GM18868 (cell line): ENCODE data around the gene ARHGAP26.
A peak's percentile ranks its signal among the peaks of the same experiment; 100 is the strongest.

ENCODE experiments used
- ATAC-seq: cut with Tn5 transposase; IDR thresholded peaks from one replicate; pipeline ENCODE4 v1.9.1; 2021; ENCODE audit warnings: mild to moderate bottlenecking, moderate library complexity; ENCODE audit not compliant: unreplicated experiment

Gene ARHGAP26

DNA sequence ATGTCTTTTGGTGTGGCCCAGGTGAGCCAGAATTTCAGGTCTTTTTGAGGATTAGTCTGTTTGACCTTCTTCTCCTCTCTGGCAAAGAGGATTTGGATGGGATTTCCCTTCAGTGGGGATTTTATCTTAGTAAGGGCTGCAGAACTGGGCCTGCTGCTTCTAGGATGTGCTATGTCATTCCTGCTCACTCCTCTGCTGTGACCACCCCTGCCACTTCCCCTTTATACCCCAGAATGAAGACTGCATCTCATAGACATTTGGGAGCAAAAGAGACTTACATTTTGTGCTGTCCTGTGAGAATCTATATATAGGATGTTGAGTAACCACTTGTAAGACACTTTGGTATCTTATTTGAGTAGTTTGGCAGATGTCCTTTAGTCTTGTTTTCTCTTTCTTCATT is 76.2 kb downstream of the ARHGAP26 start:
- no peak for ATAC-seq

DNA sequence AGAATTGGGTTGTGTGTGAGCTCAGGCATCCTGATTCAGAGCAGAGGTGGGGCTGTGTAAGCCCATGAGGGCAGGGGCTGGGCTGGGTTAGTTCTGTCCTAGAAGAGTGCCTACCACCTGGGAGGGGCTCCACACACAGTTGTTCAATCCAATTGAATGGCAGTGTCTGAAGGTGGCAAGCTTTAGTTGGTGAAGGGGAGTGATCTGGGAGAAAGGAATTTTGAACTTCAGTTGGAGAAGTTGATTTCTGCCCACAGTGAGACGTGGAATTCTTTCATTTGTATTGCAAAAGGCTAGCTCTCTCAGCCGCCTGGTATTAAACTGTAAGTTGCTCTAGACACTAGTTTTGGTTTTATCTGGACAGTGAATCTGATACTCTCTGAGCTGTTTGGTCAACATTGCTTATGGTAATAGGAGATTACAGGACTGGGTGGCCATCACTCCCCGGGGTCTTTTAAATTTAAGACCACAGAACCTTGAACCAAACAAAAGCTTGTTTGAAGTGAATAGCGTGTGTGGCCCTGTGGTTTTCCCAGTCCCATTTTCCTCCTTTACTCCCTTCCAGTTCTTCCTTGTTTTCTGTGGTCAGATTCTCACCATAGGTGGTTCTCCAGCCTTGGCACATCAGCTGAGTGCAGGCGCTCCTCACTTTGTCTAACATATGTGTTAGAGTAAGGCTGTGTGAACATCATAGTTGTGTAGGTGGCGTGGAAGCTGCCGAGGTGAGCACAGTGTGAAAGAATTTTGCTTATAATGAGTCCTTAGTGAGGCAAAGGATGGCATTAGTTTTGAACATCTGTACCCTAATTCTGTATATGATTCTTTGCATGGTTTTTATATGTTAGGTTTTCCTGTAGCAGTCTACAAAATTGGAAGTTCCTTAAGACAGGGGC is 78.0 kb downstream of the ARHGAP26 start:
- no peak for ATAC-seq

DNA sequence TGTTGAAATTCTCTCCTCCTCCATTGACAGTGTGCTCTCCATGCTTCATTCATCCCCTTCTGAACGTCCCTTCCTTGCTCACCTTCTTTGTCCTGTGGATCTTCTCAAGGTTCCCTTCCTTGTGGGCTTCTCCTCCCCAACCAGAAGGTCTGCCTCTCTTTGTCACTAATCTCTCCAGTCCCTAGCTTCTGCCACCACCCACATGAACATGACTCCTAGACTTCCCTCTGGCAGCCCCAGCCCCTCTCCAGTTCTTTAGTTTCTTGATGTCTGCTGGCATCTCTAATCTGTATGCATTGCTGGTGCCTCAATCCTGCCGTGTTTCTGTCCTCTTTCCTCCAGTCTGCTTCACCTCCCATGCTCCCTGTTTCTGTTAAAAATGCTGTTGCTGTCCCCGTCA is 79.3 kb downstream of the ARHGAP26 start:
- ATAC-seq: no peak

DNA sequence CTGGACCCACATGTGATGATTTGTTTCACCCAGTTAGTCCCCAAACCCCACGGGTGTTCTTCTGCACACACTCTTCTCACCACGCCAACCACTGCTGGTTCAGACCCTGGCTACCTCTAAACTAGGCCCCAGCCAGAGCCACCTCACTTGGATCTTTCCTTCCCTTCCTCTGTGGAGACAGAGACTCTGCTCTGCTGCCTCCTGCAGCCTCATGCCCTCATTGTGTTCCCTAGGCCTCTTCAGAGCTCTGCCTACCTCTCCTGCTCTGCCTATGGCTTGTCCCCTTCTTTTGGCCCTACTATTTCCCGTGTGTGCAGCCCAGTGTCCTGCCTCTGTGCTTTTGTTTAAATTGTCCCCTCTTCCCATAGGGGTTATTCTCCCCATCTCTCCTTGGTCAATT is 79.7 kb downstream of the ARHGAP26 start:
- ATAC-seq: no peak

DNA sequence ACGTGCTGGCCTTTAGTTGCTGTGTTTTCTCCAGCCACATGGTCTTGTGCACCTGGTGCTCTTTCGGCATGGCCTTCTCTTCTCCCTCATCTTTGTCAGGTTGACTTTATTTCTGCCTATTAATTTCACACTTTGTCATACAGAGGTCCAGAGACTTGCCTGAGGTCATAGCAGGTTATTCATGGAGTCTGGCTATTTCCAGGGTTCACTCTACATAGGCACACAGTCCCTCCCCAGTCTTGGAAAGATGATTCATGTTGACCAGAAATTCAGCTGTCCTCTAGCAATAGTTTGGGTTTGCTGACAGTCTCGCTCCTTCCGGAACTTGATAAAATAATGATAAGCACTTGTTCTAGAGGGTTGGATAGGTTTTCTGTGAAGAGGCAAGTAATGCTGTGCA is 81.6 kb downstream of the ARHGAP26 start:
- ATAC-seq: no peak

DNA sequence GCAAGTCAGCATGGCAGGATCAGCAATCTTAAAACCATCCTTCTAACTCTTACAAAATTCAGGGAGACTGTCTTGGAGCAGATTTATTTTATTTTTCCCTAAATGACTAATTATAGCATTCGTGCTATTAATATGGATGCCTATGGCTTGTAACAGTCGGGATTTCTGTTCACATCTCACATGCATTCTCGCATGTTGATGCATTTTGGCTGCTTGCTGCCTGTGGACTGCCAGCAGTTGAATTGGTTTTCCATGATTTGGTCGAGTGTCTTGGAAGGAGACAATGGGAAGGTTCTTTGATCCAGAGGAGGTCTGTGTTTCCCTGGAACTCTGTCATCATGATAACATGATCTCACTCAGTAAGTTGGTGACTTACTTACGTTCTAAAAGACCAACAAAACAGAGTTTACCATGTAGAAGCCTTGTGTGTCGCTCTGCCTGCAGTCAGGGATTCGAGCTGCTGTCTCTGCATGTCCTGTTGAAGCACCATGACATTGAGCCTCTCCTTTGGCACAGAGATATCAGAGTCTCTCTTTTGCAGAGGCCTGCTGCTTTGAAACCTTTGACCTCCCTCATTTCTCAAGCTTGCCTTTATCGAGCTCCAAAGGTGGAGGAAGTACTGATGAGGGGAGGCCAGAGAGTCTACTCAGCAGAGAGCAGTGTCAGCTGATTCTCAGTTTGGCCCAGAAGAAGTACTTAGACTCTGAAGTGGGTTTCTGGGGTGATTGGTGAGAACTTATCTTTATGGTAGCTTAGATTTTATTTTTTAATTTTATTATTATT is 82.4 kb downstream of the ARHGAP26 start:
- no peak for ATAC-seq

DNA sequence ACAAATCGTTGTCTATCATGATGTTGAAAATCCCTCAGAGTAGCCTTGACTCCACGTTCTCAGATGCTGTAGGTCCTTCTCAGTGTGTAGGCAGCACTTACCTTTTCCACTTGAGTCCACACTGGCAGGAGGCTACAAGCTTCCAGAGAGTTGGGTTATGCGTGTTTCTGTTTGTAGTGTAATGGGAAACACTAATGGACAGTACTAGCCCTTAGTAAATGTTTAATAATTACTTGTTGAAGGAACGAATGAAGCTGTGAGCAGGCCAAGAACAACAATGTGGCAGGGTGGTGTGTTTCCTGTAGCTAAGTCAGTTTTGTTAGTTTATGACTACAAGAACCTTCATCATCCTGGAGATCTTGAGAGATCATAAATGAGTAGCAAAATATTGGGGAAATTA is 83.5 kb downstream of the ARHGAP26 start:
- ATAC-seq: no peak

DNA sequence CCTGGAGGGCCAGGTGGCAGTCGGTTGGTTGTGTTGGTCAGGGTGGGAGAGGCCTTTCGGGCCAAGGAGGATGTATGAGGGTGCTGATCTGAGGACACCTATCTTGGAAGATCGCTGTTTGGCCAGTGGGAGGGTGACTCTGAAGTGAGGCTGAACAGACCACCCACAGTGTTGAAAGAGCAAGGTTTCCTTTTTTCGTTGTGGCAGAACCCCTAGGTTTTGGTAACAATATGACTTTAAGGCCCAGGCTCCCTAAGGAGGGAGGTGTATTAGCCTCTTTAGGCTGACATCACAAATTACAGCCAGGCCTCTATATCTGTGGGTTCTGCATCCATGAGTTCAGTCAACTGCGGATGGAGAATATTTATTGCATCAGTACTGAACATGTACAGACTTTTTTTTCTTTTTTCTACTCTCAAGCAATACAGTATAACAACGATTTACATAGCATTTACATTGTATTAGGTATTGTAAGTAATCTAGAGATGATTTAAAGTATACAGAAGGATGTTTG is 86.1 kb downstream of the ARHGAP26 start:
- ATAC-seq: no peak

DNA sequence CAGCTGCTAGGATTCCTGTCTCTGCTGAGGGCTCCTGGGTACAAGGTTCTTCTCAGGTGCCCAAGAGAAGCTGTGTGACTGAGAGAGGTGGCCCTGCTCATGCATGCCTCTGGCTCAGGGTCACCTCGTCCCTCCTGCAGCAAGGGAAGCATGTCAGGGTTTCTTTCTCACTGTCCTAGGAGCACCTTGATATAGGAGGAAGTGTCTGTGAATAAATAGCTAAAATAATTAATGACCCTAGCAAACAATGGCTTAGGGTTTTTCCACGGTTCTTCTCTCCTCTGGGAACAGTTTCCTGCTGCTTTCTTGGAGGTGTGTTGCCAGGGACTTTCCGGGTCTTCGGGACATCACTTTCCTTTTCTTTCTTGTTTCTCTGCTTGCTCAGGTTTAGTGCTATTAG is 87.2 kb downstream of the ARHGAP26 start:
- no peak for ATAC-seq

DNA sequence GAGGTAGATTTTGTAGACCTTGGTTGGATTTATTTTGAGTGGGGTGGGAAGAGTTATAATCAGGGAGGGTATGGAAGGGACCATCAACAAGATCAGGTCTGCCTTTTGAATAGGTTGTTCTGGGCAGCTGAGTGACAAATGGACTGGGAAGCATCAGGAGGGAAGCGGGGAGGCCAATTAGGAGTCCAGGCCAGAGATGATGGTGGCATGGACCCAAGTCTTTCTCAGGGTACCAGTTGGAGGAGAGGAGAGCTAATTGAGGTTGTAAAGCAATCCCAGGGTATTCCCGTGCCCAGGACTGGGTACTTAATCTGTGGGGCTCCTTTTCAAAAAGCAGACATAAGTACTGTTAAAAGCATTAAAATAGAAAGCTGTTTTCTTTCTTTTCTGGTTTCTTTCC is 88.9 kb downstream of the ARHGAP26 start:
- ATAC-seq: no peak

DNA sequence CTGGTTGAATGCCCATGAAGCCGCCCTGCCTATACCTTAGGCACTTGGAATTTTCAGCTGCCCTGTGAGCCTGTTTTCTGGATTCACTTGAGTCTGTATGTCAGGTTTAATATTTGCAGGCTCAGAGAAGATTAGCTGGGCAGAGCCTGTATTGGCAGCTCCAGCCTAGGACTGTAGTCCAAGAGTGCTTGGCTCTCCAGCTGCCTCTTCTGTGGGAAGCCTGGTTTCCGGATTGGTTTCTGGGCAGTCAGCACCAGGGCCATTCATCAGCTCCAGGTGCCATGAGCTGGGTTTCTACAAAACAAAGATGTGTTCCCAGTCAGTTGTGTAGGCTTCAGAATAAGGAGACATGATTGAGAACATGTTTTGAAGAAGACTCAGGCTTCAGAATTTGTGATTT is 90.1 kb downstream of the ARHGAP26 start:
- ATAC-seq: no peak

DNA sequence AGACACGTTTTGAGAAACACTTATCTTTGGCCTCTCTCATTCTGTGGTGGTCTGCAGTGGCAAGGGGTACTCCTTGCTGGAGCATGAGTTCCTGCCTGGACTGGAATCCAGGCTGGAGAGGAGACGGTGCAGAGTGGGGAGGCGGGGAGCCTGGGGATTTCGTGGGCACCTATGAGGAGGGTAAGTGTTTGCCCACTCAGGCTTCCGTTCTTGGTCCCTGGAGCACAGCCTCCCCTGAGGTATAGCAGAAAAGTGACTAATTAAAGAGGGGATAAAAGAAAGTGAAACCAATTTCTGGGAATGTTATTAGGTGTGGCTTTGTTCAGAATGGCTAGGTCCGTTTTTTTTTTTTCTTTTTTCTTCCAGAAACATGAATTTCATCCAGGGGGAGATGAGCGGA is 90.8 kb downstream of the ARHGAP26 start:
- ATAC-seq: no peak

DNA sequence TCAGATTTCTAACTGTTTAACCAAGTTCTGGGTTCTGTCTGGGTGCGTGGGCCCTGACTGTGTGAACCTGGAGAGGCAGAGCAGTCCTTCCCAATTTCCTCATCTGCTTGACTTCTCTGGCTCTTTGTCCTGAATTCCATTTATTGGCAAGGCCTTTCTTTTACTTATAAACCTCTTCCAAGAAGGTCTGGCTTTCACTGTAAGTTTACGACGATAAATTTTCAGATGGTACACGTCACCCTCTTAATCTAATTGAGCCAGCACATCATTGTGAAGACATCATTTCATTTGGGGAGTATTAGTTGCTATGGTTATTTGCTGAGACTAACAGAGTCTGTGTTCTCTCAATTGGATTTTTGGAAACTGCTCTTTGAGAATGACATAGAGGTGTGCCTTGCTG is 92.4 kb downstream of the ARHGAP26 start:
- ATAC-seq: no peak

DNA sequence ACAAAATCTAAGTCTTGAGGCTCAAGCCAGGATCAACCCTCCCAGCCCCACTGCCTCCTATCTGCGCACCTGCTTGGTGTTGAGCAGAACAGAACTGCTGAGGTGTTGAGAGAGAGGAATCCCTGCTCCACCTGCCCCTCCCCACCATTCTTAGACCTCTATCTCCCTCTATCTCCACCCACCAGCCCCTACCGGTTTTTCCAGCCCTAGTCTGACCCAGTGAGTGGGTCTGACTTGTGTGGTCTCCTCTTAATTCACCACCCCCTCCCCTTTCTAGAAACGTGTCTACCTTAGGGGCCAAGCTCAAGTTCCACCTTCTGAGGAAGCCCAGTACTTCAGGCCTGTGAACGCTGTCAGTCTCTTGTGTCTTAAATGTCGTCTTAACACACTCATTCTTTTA is 93.7 kb downstream of the ARHGAP26 start:
- no peak for ATAC-seq

DNA sequence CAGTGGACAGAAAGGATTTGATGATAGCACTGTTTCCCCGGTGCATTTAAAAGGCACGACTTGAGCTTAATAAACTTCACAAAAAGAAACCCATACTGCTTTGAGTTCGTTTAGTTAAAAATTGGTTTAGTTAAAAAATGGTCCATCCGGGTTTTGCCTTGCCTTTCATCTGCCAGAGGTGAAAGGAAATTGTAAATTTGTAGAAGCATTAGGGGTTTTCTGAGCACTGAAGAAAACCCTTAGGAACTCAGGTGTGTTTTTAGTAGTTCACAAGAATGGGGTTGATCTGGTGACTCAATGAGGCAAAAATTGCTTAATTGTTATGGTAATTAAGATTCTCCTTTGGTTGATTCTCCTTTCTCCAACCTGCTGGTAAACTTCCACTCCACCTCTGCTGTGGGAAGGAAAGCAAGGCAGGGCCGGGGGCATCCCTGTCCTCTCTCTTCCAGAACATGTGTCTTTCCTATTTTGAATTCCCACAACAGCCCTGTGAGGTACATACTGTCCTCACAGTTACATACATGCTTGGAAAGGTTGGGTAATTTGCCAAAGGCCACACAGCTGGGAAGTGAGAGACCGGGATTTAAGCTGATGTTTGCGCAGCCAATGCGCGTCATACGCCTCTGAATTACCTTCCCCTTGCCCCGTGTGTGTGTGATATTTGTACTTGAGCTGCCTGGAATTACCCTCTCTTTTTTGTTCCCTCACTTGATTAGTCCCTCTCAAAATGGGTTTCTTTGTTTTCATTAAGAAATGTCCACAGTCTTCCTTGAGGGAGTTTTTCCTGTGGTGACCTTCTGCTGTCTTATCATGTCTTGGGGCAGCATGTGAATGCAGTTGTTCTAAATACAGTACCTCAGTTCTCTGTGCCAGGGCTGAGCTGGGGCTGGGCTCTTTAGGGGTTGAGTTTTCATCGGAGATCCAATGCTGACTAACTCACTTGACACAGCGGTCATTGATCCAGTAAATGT is 94.4 kb downstream of the ARHGAP26 start:
- no peak for ATAC-seq

DNA sequence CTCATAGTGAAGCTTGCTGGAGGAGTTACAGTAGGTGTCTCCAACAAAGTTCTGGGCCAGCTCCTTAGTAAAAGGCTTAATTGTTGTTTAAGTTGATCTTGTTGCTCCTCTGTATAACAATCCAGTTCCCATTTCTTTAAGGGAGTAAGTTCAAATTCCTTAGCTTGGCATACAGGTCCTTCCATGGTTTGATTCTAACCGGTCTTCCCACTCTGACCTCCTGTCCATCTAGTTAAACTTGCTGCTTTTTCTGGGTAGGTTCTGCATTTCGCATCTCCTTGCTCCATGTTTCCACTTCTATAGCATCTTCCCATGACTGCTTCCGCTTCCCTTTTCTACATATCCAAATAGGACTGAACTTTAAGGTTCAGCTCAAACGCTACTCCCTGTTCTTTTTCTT is 95.5 kb downstream of the ARHGAP26 start:
- ATAC-seq: no peak

DNA sequence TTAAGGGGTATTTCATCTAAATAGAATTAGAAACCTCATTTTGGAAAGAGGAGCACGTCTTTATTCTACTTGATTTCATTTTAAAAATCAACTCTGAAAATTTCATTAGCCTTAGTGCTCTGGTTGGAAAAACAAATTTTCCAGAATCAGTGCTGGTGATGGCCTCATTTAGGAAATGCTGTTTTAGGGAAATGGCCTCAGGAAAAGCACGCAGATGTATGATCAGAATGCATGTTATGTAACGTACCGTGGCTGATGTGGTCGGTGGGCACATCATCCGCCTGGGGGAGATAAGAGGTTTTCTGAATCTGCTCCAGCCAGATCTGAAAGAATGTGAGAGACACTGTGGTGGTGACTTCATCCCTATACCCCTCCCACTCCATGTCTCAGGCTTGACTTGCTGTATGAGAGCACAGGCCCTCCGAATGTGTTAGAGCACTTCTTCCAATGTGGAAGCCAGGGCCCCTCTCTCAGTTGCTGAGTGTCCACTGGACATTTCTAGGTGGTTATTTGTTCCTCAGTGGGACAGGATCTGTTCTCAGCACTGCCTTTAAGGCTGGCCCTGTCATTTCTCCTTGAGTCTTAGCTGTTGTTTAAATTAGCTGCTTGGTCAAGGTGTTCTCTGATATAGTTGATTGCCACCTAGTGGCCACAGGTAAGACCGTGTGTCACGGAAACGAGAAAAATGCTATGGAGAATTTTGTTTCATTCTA is 96.5 kb downstream of the ARHGAP26 start:
- ATAC-seq: peak; percentile 81

DNA sequence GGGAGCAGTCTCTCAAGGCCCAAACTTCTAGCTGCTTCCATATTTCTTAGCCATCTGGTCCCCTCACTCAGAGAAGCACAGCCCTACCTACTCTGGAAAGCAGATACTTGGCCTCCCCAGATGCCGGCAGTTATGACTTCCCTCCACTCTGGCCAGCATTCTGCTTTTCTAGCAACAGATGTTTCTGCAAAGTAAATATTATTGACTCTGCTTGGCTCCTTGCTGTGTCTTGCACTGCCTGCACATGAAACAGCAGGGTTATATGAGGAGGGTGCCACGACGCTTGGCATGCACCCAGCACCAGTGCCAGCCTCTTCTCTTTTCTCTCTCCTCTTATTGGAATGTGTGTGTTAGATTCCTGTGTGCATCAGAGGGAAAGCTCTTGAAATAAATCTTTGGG is 99.7 kb downstream of the ARHGAP26 start:
- no peak for ATAC-seq

DNA sequence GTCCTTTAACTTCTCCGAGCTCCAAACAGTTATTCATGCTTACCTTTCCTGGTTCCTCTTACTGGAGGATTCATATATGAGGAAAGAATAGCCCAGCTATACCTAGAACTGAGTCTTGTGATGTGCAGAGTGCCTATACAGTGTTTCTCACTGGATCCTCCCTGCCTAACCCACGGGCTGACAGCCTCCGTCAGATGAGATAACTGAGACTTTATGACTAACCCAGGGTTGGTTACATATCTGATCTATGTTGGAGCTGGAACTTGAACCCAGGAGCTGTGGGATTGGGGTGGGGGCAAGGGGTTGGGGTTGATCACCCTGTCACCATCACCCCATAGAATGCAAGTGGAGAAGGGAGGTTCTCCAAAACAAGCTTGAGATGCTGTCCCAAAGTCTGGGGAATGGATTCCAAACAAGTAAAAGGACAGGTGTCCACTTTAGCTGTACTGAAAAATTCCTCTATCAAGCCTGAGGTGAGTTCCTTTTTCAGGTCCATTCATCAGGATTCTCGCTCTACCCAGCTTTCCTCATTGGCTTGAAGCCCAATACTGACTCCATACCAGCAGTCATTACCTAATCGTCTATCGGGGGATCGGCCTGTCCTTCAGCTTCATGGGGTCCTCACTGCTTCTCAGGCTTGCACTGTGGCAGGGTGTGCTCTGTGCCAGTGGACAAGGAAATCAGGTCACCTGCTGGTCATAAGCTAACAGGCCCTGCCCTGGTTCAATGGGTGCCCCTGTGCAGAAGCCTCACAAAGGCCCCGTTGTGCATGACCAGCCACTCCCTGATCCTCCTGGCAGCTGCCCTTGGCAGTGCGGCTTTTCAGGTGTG is 100.6 kb downstream of the ARHGAP26 start:
- ATAC-seq: no peak
